ENCODE measurements around the gene CROCC. TPM values are rescaled to one million over a fixed set of nuclear protein-coding genes. Genes with fewer than 3 reads are reported as not detected.

CROCC gene
- total and polyA plus RNA-seq, 2 experiments from 2014 or later = 14.6 to 30.3 TPM

- H3K4me1 ChIP-seq (ENCODE audit: low read depth) = no peaks in the 10 kb centered on the region
- no peak overlapping the region for H3K27ac ChIP-seq
- no peaks in the 10 kb centered on the region for H3K9me3 ChIP-seq (ENCODE audit: low read depth)
- H3K36me3 ChIP-seq = peaks cover 5% of the 10 kb centered on the region
- TF ChIP-seq, protein P1, sequence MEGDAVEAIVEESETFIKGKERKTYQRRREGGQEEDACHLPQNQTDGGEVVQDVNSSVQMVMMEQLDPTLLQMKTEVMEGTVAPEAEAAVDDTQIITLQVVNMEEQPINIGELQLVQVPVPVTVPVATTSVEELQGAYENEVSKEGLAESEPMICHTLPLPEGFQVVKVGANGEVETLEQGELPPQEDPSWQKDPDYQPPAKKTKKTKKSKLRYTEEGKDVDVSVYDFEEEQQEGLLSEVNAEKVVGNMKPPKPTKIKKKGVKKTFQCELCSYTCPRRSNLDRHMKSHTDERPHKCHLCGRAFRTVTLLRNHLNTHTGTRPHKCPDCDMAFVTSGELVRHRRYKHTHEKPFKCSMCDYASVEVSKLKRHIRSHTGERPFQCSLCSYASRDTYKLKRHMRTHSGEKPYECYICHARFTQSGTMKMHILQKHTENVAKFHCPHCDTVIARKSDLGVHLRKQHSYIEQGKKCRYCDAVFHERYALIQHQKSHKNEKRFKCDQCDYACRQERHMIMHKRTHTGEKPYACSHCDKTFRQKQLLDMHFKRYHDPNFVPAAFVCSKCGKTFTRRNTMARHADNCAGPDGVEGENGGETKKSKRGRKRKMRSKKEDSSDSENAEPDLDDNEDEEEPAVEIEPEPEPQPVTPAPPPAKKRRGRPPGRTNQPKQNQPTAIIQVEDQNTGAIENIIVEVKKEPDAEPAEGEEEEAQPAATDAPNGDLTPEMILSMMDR (IDR thresholded peaks at IDR 0.05; ENCODE audit: low read depth, low read length) = peak; percentile 14
- H3K27me3 ChIP-seq = no peaks in the 10 kb centered on the region
- H3K4me3 ChIP-seq = no peak overlapping the region
- no peak for DNase-seq (ENCODE audit: low read depth in 1 of 2, low spot score in 1 of 2)
Observed at GRCh38 chr1:17004466-17005364, 83.0 kb downstream of the CROCC start.

GRCh38 chr1:17005365-17005740, 83.6 kb downstream of the CROCC start:
- no peak for DNase-seq (ENCODE audit: low read depth in 1 of 2, low spot score in 1 of 2)
- TF ChIP-seq, protein P1 (IDR thresholded peaks at IDR 0.05; ENCODE audit: low read depth, low read length) = no peak
- peaks cover 5% of the 10 kb centered on the region for H3K36me3 ChIP-seq
- no peak overlapping the region for H3K4me3 ChIP-seq
- no peaks in the 10 kb centered on the region for H3K4me1 ChIP-seq (ENCODE audit: low read depth)
- H3K27ac ChIP-seq = no peak overlapping the region
- H3K9me3 ChIP-seq (ENCODE audit: low read depth) = no peaks in the 10 kb centered on the region
- no peaks in the 10 kb centered on the region for H3K27me3 ChIP-seq

- peaks cover 5% of the 10 kb centered on the region for H3K36me3 ChIP-seq
- H3K4me1 ChIP-seq (ENCODE audit: low read depth) = no peaks in the 10 kb centered on the region
- TF ChIP-seq, protein P1 (IDR thresholded peaks at IDR 0.05; ENCODE audit: low read depth, low read length) = no peak
- DNase-seq (ENCODE audit: low read depth in 1 of 2, low spot score in 1 of 2) = no peak
- H3K9me3 ChIP-seq (ENCODE audit: low read depth) = no peaks in the 10 kb centered on the region
- no peak overlapping the region for H3K27ac ChIP-seq
- no peaks in the 10 kb centered on the region for H3K27me3 ChIP-seq
- H3K4me3 ChIP-seq = no peak overlapping the region
Observed at GRCh38 chr1:17007121-17007520, 85.4 kb downstream of the CROCC start.

DNA sequence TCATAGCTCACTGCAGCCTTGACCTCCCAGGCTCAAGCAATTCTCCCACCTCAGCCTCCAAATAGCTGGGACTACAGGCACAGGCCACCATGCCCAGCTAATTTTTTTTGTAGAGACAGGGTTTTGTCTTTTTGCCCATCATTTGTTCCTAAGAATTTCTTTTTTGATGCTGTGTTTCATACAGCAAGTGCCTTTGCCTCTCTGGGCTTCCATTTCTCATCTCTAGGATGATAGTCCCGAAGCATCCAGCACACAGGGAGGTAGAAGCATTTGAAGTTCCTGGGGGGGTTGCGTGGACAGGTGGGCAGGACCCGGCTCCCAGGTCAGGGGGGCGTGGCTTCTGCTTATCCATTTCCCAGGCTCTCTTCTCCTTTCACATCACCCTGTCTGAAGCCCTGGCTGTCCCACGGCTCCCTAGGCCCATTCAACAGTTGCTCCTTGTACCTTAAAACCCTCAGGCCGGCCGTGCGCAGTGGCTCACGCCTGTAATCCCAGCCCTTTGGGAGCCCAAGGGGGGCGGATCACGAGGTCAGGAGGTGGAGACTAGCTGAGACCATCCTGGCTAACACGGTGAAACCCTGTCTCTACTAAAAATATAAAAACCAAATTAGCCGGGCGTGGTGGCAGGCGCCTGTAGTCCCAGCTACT, 86.6 kb downstream of the CROCC start:
- H3K4me3 ChIP-seq = no peak overlapping the region
- H3K27ac ChIP-seq = no peak overlapping the region
- H3K36me3 ChIP-seq = peaks cover 2% of the 10 kb centered on the region
- H3K4me1 ChIP-seq (ENCODE audit: low read depth) = no peaks in the 10 kb centered on the region
- TF ChIP-seq, protein P1 (IDR thresholded peaks at IDR 0.05; ENCODE audit: low read depth, low read length) = no peak
- DNase-seq (ENCODE audit: low read depth in 1 of 2, low spot score in 1 of 2) = no peak
- no peaks in the 10 kb centered on the region for H3K27me3 ChIP-seq
- no peaks in the 10 kb centered on the region for H3K9me3 ChIP-seq (ENCODE audit: low read depth)

DNA sequence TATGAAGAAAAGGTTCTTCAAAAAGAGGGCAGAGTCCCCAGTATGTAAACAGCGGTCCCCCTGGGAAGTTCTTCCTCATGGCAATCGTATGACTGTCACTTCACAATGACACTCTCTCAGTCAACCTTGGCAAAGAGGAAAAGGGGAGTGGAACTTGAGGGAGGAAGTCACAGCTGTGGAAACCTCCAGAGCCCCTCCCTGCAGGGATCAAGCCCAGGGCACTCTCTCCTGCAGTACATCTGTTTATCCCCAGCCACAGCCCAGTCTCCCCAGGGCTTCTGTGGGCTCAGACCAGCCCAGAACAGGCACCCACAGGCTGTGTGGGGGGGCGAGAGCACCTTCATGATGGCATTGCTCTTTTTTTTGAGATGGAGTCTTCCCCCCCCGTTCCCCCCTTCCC, 88.0 kb downstream of the CROCC start:
- TF ChIP-seq, protein P1 (IDR thresholded peaks at IDR 0.05; ENCODE audit: low read depth, low read length) = no peak
- no peak overlapping the region for H3K27ac ChIP-seq
- H3K4me1 ChIP-seq (ENCODE audit: low read depth) = no peaks in the 10 kb centered on the region
- no peak for DNase-seq (ENCODE audit: low read depth in 1 of 2, low spot score in 1 of 2)
- H3K9me3 ChIP-seq (ENCODE audit: low read depth) = no peaks in the 10 kb centered on the region
- no peaks in the 10 kb centered on the region for H3K36me3 ChIP-seq
- H3K27me3 ChIP-seq = no peaks in the 10 kb centered on the region
- H3K4me3 ChIP-seq = no peak overlapping the region

All from cardiac muscle cell (in vitro differentiated cells and primary cell).